HFFc6 (cell line): Measurements from ENCODE around the gene RNF213. TPM values are rescaled to one million over a fixed set of nuclear protein-coding genes. Genes with fewer than 3 reads are reported as not detected.

Source experiments
- DNase-seq: peaks from one replicate; pipeline ENCODE4 v3.0.0-alpha.2; 2018
- H3K27ac Mint-ChIP-seq: 2 replicates; pipeline ENCODE4 v1.8.0; 2020; ENCODE audit warnings: mild to moderate bottlenecking, mixed read lengths
- H3K27me3 Mint-ChIP-seq: 2 replicates; pipeline ENCODE4 v1.8.0; 2021; ENCODE audit warnings: mild to moderate bottlenecking, moderate library complexity, mixed read lengths; ENCODE audit not compliant: insufficient read depth
- H3K36me3 Mint-ChIP-seq: 2 replicates; pipeline ENCODE4 v1.8.0; 2021; ENCODE audit warnings: low read depth, mixed read lengths
- H3K4me1 Mint-ChIP-seq: 2 replicates; pipeline ENCODE4 v1.8.0; 2020; ENCODE audit warnings: low read depth, mixed read lengths
- H3K4me3 Mint-ChIP-seq: 2 replicates; pipeline ENCODE4 v1.8.0; 2020; ENCODE audit warnings: mild to moderate bottlenecking, moderate library complexity, mixed read lengths
- H3K9me3 Mint-ChIP-seq: 2 replicates; pipeline ENCODE4 v1.8.0; 2020; ENCODE audit warnings: mild to moderate bottlenecking, mixed read lengths
- CTCF ChIP-seq: fragments of 200-600 bp; sonication (generic); IDR thresholded peaks from 2 replicates; pipeline ENCODE4 v1.5.0; 2021; ENCODE audit warnings: antibody characterized with exemption, mild to moderate bottlenecking
- total RNA-seq, 6 experiments: library from RNA; stranded (reverse); fragmentation: NEBNext Ultra II Directional; extraction: Animal tissue kit (Norgen Biotek cat#: 25700); gene quantifications; 2 replicates in 1 of 6; 3 replicates in 5 of 6; pipeline ENCODE4 v1.2.3, GENCODE V29; 2021

Gene RNF213
- total RNA-seq, 6 experiments from 2014 or later: 42.0 to 51.6 (median 48.3) TPM

GRCh38 chr17:80248894-80249710 lies 11.6 kb upstream of the RNF213 start:
- Mint-ChIP-seq H3K36me3 (no peaks in the 10 kb centered on the region; the same call in 1 of the 2 replicates), H3K9me3 (no peaks in the 10 kb centered on the region), H3K27me3 (no peaks in the 10 kb centered on the region), H3K4me3 (no peak overlapping the region), H3K27ac (no peak overlapping the region), H3K4me1 (peaks cover 10% of the 10 kb centered on the region)
- no peak for TF ChIP-seq CTCF
- no peak for DNase-seq

GRCh38 chr17:80251966-80252365 lies 8.7 kb upstream of the RNF213 start:
- no peak overlapping the region for H3K27ac Mint-ChIP-seq
- H3K4me1 Mint-ChIP-seq: peaks cover 28% of the 10 kb centered on the region
- peaks cover 2% of the 10 kb centered on the region; the same call in 1 of the 2 replicates for H3K27me3 Mint-ChIP-seq
- H3K4me3 Mint-ChIP-seq: no peak overlapping the region
- TF ChIP-seq CTCF: no peak
- H3K36me3 Mint-ChIP-seq: no peaks in the 10 kb centered on the region; the same call in 1 of the 2 replicates
- H3K9me3 Mint-ChIP-seq: no peaks in the 10 kb centered on the region
- no peak for DNase-seq

GRCh38 chr17:80252871-80253270 lies 7.8 kb upstream of the RNF213 start:
- Mint-ChIP-seq H3K9me3 (no peaks in the 10 kb centered on the region), H3K4me3 (no peak overlapping the region), H3K27me3 (peaks cover 2% of the 10 kb centered on the region; the same call in 1 of the 2 replicates), H3K36me3 (no peaks in the 10 kb centered on the region; the same call in 1 of the 2 replicates), H3K27ac (no peak overlapping the region), H3K4me1 (peaks cover 28% of the 10 kb centered on the region)
- no peak for DNase-seq
- no peak for TF ChIP-seq CTCF

- H3K4me1 Mint-ChIP-seq: peaks cover 31% of the 10 kb centered on the region
- H3K27me3 Mint-ChIP-seq: peaks cover 2% of the 10 kb centered on the region; the same call in 1 of the 2 replicates
- H3K27ac Mint-ChIP-seq: peak overlapping the region; percentile 95
- no peak for DNase-seq
- H3K4me3 Mint-ChIP-seq: no peak overlapping the region; the same call in 1 of the 2 replicates
- no peak for TF ChIP-seq CTCF
- no peaks in the 10 kb centered on the region; the same call in 1 of the 2 replicates for H3K36me3 Mint-ChIP-seq
- no peaks in the 10 kb centered on the region for H3K9me3 Mint-ChIP-seq
These were observed 6.8 kb upstream of the RNF213 start for GRCh38 chr17:80253631-80254395.

- H3K36me3 Mint-ChIP-seq: no peaks in the 10 kb centered on the region; the same call in 1 of the 2 replicates
- no peaks in the 10 kb centered on the region for H3K9me3 Mint-ChIP-seq
- H3K27ac Mint-ChIP-seq: peak overlapping the region; percentile 95
- H3K4me1 Mint-ChIP-seq: peaks cover 38% of the 10 kb centered on the region
- H3K4me3 Mint-ChIP-seq: peak overlapping the region; percentile 75
- TF ChIP-seq CTCF: no peak
- peaks cover 2% of the 10 kb centered on the region; the same call in 1 of the 2 replicates for H3K27me3 Mint-ChIP-seq
- peak; percentile 93 for DNase-seq
These were observed 6.0 kb upstream of the RNF213 start for GRCh38 chr17:80254396-80255251.
